Esophagus muscularis mucosa (tissue), 4 donors: Measurements from ENCODE around the gene SDHB. TPM values are rescaled to one million over a fixed set of nuclear protein-coding genes. Genes with fewer than 3 reads are reported as not detected.
A peak's percentile ranks its signal among the peaks of the same experiment; 100 is the strongest.

Source experiments
- DNase-seq: peaks from one replicate; pipeline ENCODE4 v3.0.0-alpha.2; 2017; ENCODE audit errors: extremely low spot score
- H3K27ac ChIP-seq, 4 donors: fragments of 200-600 bp; sonication (generic); replicated peaks in 1 of 4; 1 replicate in 3 of 4; 2 replicates in 1 of 4; pipeline ENCODE4 v1.5.1; 2016 to 2019; ENCODE audit warnings: mild to moderate bottlenecking in 1 of 4
- H3K27me3 ChIP-seq, 4 donors: fragments of 200-600 bp; sonication (generic); one replicate each; pipeline versions ENCODE4 v1.5.1 to v1.6.0; 2016 to 2019
- H3K36me3 ChIP-seq, 4 donors: fragments of 200-600 bp; sonication (generic); one replicate each; pipeline ENCODE4 v1.5.1; 2016 to 2019
- H3K4me1 ChIP-seq, 4 donors: fragments of 200-600 bp; sonication (generic); one replicate each; pipeline ENCODE4 v1.5.1; 2016 to 2019
- H3K4me3 ChIP-seq, 4 donors: fragments of 200-600 bp; sonication (generic); 1 replicate in 2 of 4; 2 replicates in 2 of 4; pipeline ENCODE4 v1.5.1; 2016 to 2019; ENCODE audit warnings: mild to moderate bottlenecking in 4 of 4, moderate library complexity in 1 of 4
- H3K9me3 ChIP-seq, 4 donors: fragments of 200-600 bp; sonication (generic); 1 replicate in 3 of 4; 2 replicates in 1 of 4; pipeline ENCODE4 v1.5.1; 2016 to 2019
- EP300 ChIP-seq: sonication (generic); formaldehyde crosslinking; IDR thresholded peaks from one replicate; pipeline ENCODE4 v1.6.1; 2017; ENCODE audit warnings: antibody characterized with exemption
- POLR2A ChIP-seq: fragments of 450-650 bp; IDR thresholded peaks from one replicate; pipeline ENCODE4 v1.6.1; 2017; ENCODE audit warnings: antibody characterized with exemption, moderate library complexity, mild to moderate bottlenecking, low read depth
- POLR2AphosphoS5 ChIP-seq, 2 donors: sonication (generic); formaldehyde crosslinking; IDR thresholded peaks; one replicate each; pipeline ENCODE4 v1.6.1; 2017; ENCODE audit warnings: antibody characterized with exemption in 2 of 2
- WGBS: methylation state at CpG from one replicate; pipeline ENCODE4 v1.1.5; 2018; 5-methylcytosine and 5-hydroxymethylcytosine counted together
- intact Hi-C: fragments of 100-400 bp; cut with DNase I; formaldehyde crosslinking; loops from one replicate; pipeline ENCODE4 v1.15.1; 2023
- total RNA-seq, 4 donors: library from RNA; depleted of rRNA; stranded (reverse); fragments of >200 nt; gene quantifications; one replicate each; pipeline versions ENCODE4 v1.1.0 to v1.2.1, GENCODE V29; 2016
- TF ChIP-seq, protein P1 (sequence below), 3 experiments: fragments of 200-600 bp in 2 of 3; fragments of 450-650 bp in 1 of 3; sonication (generic) in 2 of 3; IDR thresholded peaks; one replicate each; pipeline ENCODE4 v1.5.1; 2017 to 2019; ENCODE audit warnings: antibody characterized with exemption in 3 of 3, mild to moderate bottlenecking in 2 of 3, moderate library complexity in 1 of 3

The SDHB gene
- total RNA-seq, 4 donors from 2014 or later, result 95.4 to 129 (median 120) TPM

- H3K27ac ChIP-seq, result peak overlapping the region; percentile 83 to 90 (median 87)
- no peak for DNase-seq
- 8% methylated on average over 12 of the region's 12 CpGs for WGBS
- H3K4me3 ChIP-seq, result peak overlapping the region; percentile 54 to 80 (median 74)
- H3K27me3 ChIP-seq, result no peaks in the 10 kb centered on the region
- TF ChIP-seq, protein P1, sequence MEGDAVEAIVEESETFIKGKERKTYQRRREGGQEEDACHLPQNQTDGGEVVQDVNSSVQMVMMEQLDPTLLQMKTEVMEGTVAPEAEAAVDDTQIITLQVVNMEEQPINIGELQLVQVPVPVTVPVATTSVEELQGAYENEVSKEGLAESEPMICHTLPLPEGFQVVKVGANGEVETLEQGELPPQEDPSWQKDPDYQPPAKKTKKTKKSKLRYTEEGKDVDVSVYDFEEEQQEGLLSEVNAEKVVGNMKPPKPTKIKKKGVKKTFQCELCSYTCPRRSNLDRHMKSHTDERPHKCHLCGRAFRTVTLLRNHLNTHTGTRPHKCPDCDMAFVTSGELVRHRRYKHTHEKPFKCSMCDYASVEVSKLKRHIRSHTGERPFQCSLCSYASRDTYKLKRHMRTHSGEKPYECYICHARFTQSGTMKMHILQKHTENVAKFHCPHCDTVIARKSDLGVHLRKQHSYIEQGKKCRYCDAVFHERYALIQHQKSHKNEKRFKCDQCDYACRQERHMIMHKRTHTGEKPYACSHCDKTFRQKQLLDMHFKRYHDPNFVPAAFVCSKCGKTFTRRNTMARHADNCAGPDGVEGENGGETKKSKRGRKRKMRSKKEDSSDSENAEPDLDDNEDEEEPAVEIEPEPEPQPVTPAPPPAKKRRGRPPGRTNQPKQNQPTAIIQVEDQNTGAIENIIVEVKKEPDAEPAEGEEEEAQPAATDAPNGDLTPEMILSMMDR (IDR thresholded peaks at IDR 0.05), result no peak
- TF ChIP-seq POLR2AphosphoS5 (IDR thresholded peaks at IDR 0.05), result no peak
- TF ChIP-seq POLR2A, result no peak
- TF ChIP-seq EP300, result no peak
- peaks cover 16 to 39% (median 31%) of the 10 kb centered on the region in 4 donors for H3K4me1 ChIP-seq
- intact Hi-C loops, result no loop called here
- no peaks in the 10 kb centered on the region for H3K9me3 ChIP-seq
- peaks cover 8 to 28% (median 22%) of the 10 kb centered on the region in 4 donors for H3K36me3 ChIP-seq
These were observed 647 bp downstream of the SDHB start for GRCh38 chr1:17053086-17053684.

- intact Hi-C loops, result no loop called here
These were observed 1.2 kb downstream of the SDHB start for GRCh38 chr1:17052641-17053040.

DNA sequence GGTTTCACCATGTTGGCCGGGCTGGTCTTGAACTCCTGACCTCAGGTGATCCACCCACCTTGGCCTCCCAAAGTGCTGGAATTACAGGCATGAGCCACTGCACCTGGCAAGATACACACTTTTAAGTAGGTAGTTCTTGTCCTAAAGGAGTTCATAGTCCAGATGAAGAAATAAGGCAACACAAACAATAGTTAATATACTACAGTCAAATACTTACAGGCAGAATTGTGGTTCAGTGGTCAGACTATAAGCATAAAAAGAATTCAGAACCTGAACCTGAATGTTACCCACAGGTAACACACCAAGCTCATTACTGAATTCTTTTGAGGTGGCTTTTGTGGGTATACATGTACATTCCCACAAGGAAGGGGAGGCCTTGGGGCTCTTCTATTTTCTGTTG is 1.8 kb downstream of the SDHB start:
- 67% methylated on average over 1 of the region's 1 CpG for WGBS
- TF ChIP-seq EP300, result no peak
- TF ChIP-seq, protein P1 (IDR thresholded peaks at IDR 0.05), result no peak
- TF ChIP-seq POLR2AphosphoS5 (IDR thresholded peaks at IDR 0.05), result no peak
- no peak for TF ChIP-seq POLR2A
- H3K4me3 ChIP-seq, result no peak overlapping the region
- no peak for DNase-seq
- intact Hi-C loops, result no loop called here
- no peaks in the 10 kb centered on the region for H3K27me3 ChIP-seq
- no peaks in the 10 kb centered on the region for H3K9me3 ChIP-seq
- peaks cover 22 to 49% (median 34%) of the 10 kb centered on the region in 4 donors for H3K4me1 ChIP-seq
- peak overlapping the region in 1 of 4 donors; percentile 83 for H3K27ac ChIP-seq
- peaks cover 8 to 36% (median 22%) of the 10 kb centered on the region in 4 donors for H3K36me3 ChIP-seq

More at GRCh38 chr1:17052641-17053040, 1.2 kb downstream of the SDHB start:
- no peak for DNase-seq
- no peaks in the 10 kb centered on the region for H3K27me3 ChIP-seq
- peaks cover 18 to 44% (median 33%) of the 10 kb centered on the region in 4 donors for H3K4me1 ChIP-seq
- TF ChIP-seq EP300, result no peak
- no peak for TF ChIP-seq POLR2A
- H3K27ac ChIP-seq, result peak overlapping the region; percentile 83 to 90 (median 87)
- H3K4me3 ChIP-seq, result peak overlapping the region; percentile 54 to 80 (median 74)
- peaks cover 8 to 30% (median 22%) of the 10 kb centered on the region in 4 donors for H3K36me3 ChIP-seq
- H3K9me3 ChIP-seq, result no peaks in the 10 kb centered on the region

GRCh38 chr1:17047924-17048323 is 5.9 kb downstream of the SDHB start:
- Histone ChIP-seq H3K27me3 (no peaks in the 10 kb centered on the region), H3K4me1 (peaks cover 30 to 61% (median 37%) of the 10 kb centered on the region in 4 donors), H3K27ac (no peak overlapping the region), H3K9me3 (peaks cover 0 to 4% (median 0%) of the 10 kb centered on the region in 4 donors), H3K4me3 (no peak overlapping the region), H3K36me3 (peaks cover 21 to 55% (median 40%) of the 10 kb centered on the region in 4 donors)
- DNase-seq, result no peak
- 87% methylated on average over 5 of the region's 5 CpGs for whole genome bisulfite sequencing
- intact Hi-C loops, result loop anchor here (5.0 kb wide), 1 partner anchor 36 kb away; the partner anchor contains the start of gene ATP13A2
- TF ChIP-seq EP300 (no peak), POLR2A (no peak), POLR2AphosphoS5 (IDR thresholded peaks at IDR 0.05) (no peak)
- TF ChIP-seq, protein P1 (IDR thresholded peaks at IDR 0.05), result no peak

- DNase-seq, result no peak
- Histone ChIP-seq H3K9me3 (peaks cover 0 to 4% (median 0%) of the 10 kb centered on the region in 4 donors), H3K4me1 (peaks cover 15 to 45% (median 24%) of the 10 kb centered on the region in 4 donors), H3K36me3 (peaks cover 34 to 64% (median 52%) of the 10 kb centered on the region in 4 donors), H3K27ac (peak overlapping the region in 2 of 4 donors; percentile 11 to 20), H3K4me3 (peak overlapping the region in 1 of 4 donors; percentile 33), H3K27me3 (no peaks in the 10 kb centered on the region)
- TF ChIP-seq, protein P1 (IDR thresholded peaks at IDR 0.05), result peak in 1 of 3 experiments; percentile 4
- TF ChIP-seq POLR2AphosphoS5 (IDR thresholded peaks at IDR 0.05), result no peak
- no peak for TF ChIP-seq EP300
- no peak for TF ChIP-seq POLR2A
- intact Hi-C loops, result loop anchor here (5.0 kb wide), 1 partner anchor 34 kb away; the partner anchor contains the start of gene ATP13A2
- 57% methylated on average over 3 of the region's 3 CpGs for WGBS
These were observed 7.5 kb downstream of the SDHB start for GRCh38 chr1:17046334-17046657.
